Measurements from ENCODE around the gene IL1RAPL1.

IL1RAPL1 gene

DNA sequence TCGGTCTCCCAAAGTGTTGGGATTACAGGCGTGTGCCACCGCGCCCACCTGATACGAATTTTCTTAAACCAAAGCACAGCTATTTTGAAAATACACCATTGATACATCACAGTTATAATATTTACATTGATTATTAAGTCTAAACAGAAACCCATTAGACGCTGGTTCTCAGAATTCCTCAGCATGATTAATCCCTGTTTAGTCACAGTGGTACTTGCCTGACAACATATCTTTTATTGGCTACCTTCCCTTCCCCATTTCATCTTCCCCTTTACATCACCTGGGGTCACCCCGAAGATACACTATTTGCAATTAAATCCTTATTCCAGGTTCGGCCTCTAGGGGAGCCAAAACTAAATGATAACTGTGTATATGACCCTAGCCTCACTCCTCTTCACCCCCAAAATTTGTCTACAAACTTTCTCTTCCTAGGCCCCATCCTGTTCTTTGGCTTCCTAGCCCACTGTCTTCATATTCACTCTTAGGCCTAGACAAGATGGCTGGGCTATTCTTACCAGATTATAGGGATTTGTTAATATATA, 36.8 kb upstream of the IL1RAPL1 start:
- Histone ChIP-seq H3K9ac (ENCODE audit: low read depth, low read length) (no peak overlapping the region), H3K4me1 (ENCODE audit: insufficient read depth, low read length) (no peaks in the 10 kb centered on the region), H3K4me2 (ENCODE audit: insufficient read depth, low read length) (no peak overlapping the region), H3K9me3 (ENCODE audit: insufficient read depth, low read length, severe bottlenecking) (no peaks in the 10 kb centered on the region), H4K20me1 (ENCODE audit: insufficient read depth, low read length) (no peaks in the 10 kb centered on the region), H3K27ac (ENCODE audit: low read length) (no peak overlapping the region), H2AFZ (ENCODE audit: low read depth, low read length) (no peak overlapping the region), H3K27me3 (ENCODE audit: insufficient read depth, low read length, poor library complexity) (no peaks in the 10 kb centered on the region), H3K79me2 (ENCODE audit: insufficient read depth, low read length) (no peaks in the 10 kb centered on the region), H3K36me3 (ENCODE audit: insufficient read depth, low read length) (no peaks in the 10 kb centered on the region), H3K4me3 (ENCODE audit: low read depth in 1 of 2, low read length in 2 of 2) (no peak overlapping the region)
- no peak for TF ChIP-seq EZH2 (IDR thresholded peaks at IDR 0.05; ENCODE audit: borderline replicate concordance, low read depth, low read length, severe bottlenecking)
- TF ChIP-seq, protein P1, sequence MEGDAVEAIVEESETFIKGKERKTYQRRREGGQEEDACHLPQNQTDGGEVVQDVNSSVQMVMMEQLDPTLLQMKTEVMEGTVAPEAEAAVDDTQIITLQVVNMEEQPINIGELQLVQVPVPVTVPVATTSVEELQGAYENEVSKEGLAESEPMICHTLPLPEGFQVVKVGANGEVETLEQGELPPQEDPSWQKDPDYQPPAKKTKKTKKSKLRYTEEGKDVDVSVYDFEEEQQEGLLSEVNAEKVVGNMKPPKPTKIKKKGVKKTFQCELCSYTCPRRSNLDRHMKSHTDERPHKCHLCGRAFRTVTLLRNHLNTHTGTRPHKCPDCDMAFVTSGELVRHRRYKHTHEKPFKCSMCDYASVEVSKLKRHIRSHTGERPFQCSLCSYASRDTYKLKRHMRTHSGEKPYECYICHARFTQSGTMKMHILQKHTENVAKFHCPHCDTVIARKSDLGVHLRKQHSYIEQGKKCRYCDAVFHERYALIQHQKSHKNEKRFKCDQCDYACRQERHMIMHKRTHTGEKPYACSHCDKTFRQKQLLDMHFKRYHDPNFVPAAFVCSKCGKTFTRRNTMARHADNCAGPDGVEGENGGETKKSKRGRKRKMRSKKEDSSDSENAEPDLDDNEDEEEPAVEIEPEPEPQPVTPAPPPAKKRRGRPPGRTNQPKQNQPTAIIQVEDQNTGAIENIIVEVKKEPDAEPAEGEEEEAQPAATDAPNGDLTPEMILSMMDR (IDR thresholded peaks at IDR 0.05; ENCODE audit: borderline replicate concordance, extremely low read depth, low read length, poor library complexity, severe bottlenecking), result no peak
- no peak for ATAC-seq (ENCODE audit: insufficient read depth, low read depth)
- DNase-seq, result no peak

DNA sequence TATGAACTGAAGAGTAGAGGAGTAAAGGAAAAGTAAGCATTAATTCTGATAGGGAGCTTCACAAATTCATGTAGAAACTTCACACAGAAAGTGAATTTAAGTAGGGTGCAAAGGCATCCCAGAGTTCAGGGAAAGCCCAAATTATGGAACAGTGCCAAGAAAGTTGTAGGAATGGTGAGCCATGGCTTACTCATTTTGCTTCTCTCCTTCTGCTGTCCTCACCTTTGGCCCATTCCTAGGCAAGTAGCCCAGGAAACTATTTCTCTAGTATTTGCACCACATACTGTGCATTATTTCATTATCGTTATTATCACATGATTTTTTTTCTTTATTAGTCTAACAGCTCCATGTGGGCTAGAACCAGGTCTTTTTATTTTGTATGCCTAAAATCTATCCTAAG, 34.9 kb upstream of the IL1RAPL1 start:
- Histone ChIP-seq H4K20me1 (ENCODE audit: insufficient read depth, low read length) (no peaks in the 10 kb centered on the region), H2AFZ (ENCODE audit: low read depth, low read length) (no peak overlapping the region), H3K9ac (ENCODE audit: low read depth, low read length) (no peak overlapping the region), H3K4me2 (ENCODE audit: insufficient read depth, low read length) (no peak overlapping the region), H3K36me3 (ENCODE audit: insufficient read depth, low read length) (no peaks in the 10 kb centered on the region), H3K27ac (ENCODE audit: low read length) (no peak overlapping the region), H3K4me3 (ENCODE audit: low read depth in 1 of 2, low read length in 2 of 2) (no peak overlapping the region), H3K4me1 (ENCODE audit: insufficient read depth, low read length) (no peaks in the 10 kb centered on the region), H3K27me3 (ENCODE audit: insufficient read depth, low read length, poor library complexity) (no peaks in the 10 kb centered on the region), H3K9me3 (ENCODE audit: insufficient read depth, low read length, severe bottlenecking) (no peaks in the 10 kb centered on the region), H3K79me2 (ENCODE audit: insufficient read depth, low read length) (no peaks in the 10 kb centered on the region)
- ATAC-seq (ENCODE audit: insufficient read depth, low read depth) (no peak), DNase-seq (no peak)
- TF ChIP-seq EZH2 (IDR thresholded peaks at IDR 0.05; ENCODE audit: borderline replicate concordance, low read depth, low read length, severe bottlenecking), result no peak
- TF ChIP-seq, protein P1 (IDR thresholded peaks at IDR 0.05; ENCODE audit: borderline replicate concordance, extremely low read depth, low read length, poor library complexity, severe bottlenecking), result no peak

DNA sequence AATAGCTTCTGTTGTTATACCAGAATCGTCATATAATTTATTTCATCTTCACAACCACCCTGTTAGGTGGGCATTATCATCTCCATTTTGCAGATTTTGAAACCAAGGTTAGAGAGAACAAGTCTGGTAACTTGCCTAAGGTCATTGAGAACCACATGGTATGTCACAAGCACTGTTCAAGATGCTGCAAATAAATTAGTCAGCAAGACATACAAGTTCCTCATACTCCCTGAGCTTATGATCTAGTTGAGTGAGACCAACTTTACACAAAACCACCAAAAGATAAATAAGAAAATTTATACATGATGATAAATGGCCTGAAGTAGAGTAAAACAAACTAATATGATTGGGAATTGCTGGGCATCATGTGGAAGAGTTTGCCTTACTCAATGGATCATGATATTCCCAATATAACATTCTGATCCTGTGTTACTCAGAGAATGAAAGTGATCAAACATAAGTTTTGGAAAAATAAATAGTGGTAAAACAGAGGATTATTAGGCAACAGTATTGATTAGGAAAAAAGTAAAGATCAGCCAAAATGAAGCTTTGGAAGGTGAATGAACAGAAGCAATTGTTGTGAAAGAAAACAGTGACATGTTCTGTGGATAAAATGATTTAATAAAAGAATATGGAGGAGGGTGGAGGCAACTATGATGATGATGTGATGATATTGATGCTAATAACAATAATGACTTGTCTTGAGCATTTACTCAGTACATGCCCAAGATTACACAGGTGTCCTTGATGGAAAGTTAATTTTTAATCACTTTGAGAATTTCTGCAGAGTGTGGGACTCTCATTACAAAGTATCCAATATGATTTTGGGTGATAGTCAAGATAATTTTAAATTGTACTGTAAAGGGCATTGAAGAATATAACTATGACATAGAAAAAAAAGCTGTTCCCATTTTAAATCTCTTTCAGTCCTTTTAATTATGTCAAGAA, 34.1 kb upstream of the IL1RAPL1 start:
- Histone ChIP-seq H3K27ac (ENCODE audit: low read length) (no peak overlapping the region), H4K20me1 (ENCODE audit: insufficient read depth, low read length) (no peaks in the 10 kb centered on the region)

More for the DNA sequence above, 34.1 kb upstream of the IL1RAPL1 start:
- no peaks in the 10 kb centered on the region for H3K79me2 ChIP-seq (ENCODE audit: insufficient read depth, low read length)
- no peaks in the 10 kb centered on the region for H3K9me3 ChIP-seq (ENCODE audit: insufficient read depth, low read length, severe bottlenecking)
- H3K4me2 ChIP-seq (ENCODE audit: insufficient read depth, low read length), result no peak overlapping the region
- H3K4me3 ChIP-seq (ENCODE audit: low read depth in 1 of 2, low read length in 2 of 2), result no peak overlapping the region
- ATAC-seq (ENCODE audit: insufficient read depth, low read depth) (no peak), DNase-seq (no peak)
- H3K36me3 ChIP-seq (ENCODE audit: insufficient read depth, low read length), result no peaks in the 10 kb centered on the region
- TF ChIP-seq EZH2 (IDR thresholded peaks at IDR 0.05; ENCODE audit: borderline replicate concordance, low read depth, low read length, severe bottlenecking), result no peak
- TF ChIP-seq, protein P1 (IDR thresholded peaks at IDR 0.05; ENCODE audit: borderline replicate concordance, extremely low read depth, low read length, poor library complexity, severe bottlenecking), result no peak
- H3K27me3 ChIP-seq (ENCODE audit: insufficient read depth, low read length, poor library complexity), result no peaks in the 10 kb centered on the region
- H3K4me1 ChIP-seq (ENCODE audit: insufficient read depth, low read length), result no peaks in the 10 kb centered on the region
- no peak overlapping the region for H2AFZ ChIP-seq (ENCODE audit: low read depth, low read length)
- no peak overlapping the region for H3K9ac ChIP-seq (ENCODE audit: low read depth, low read length)

Data from DND-41 (cell line).